RWPE1 (cell line): ENCODE measurements around the gene CLOCK.

Experiments
- CTCF ChIA-PET: fragments of 350-600 bp; sonication (Branson Sonifier 250); formaldehyde crosslinking; extraction: SDS; loops from one replicate; lab custom pipeline; 2021; lab: Yijun Ruan, JAX
- POLR2A ChIA-PET: fragments of 400-600 bp; formaldehyde crosslinking; extraction: SDS; loops from one replicate; lab custom pipeline; 2020; ENCODE audit warnings: antibody characterized with exemption; ENCODE audit not compliant: low non-redundant PET; lab: Yijun Ruan, JAX
- DNase-seq: peaks from one replicate; pipeline ENCODE4 v3.0.0; 2012; ENCODE audit warnings: low spot score
- H3K27ac ChIP-seq: fragments of 450-650 bp; 2 replicates; pipeline ENCODE4 v1.5.1; 2017
- TF ChIP-seq, protein P1 (sequence below): fragments of 450-650 bp; conservative IDR thresholded peaks from 2 replicates; pipeline ENCODE4 v1.5.1; 2017; ENCODE audit warnings: low read depth, mild to moderate bottlenecking

The CLOCK gene

DNA sequence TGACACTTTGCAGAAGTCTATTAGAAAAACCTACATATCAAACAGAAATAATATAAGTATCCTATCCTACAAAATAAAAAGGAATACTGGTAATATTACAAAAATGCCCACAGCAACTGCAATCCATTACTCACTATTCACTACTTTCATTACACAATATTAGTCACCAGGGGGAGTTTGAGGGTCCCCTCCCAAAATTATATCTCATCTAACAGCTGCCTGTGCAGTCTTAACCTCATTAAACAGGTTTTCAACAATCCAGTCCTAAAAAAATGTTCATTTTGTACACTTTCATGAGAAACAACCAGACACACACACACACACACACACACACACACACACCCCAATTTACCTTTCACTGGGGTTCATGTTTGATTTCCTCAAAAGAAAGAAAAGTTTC, 2.9 kb downstream of the CLOCK start:
- ChIA-PET CTCF (interaction anchor here (0.6 kb wide), 1 partner anchor 82 kb away, joined by 5 read pairs; no protein-coding TSS in a partner anchor), POLR2A (no interaction called here)
- no peak for DNase-seq
- TF ChIP-seq, protein P1, sequence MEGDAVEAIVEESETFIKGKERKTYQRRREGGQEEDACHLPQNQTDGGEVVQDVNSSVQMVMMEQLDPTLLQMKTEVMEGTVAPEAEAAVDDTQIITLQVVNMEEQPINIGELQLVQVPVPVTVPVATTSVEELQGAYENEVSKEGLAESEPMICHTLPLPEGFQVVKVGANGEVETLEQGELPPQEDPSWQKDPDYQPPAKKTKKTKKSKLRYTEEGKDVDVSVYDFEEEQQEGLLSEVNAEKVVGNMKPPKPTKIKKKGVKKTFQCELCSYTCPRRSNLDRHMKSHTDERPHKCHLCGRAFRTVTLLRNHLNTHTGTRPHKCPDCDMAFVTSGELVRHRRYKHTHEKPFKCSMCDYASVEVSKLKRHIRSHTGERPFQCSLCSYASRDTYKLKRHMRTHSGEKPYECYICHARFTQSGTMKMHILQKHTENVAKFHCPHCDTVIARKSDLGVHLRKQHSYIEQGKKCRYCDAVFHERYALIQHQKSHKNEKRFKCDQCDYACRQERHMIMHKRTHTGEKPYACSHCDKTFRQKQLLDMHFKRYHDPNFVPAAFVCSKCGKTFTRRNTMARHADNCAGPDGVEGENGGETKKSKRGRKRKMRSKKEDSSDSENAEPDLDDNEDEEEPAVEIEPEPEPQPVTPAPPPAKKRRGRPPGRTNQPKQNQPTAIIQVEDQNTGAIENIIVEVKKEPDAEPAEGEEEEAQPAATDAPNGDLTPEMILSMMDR: no peak
- no peak overlapping the region for H3K27ac ChIP-seq

DNA sequence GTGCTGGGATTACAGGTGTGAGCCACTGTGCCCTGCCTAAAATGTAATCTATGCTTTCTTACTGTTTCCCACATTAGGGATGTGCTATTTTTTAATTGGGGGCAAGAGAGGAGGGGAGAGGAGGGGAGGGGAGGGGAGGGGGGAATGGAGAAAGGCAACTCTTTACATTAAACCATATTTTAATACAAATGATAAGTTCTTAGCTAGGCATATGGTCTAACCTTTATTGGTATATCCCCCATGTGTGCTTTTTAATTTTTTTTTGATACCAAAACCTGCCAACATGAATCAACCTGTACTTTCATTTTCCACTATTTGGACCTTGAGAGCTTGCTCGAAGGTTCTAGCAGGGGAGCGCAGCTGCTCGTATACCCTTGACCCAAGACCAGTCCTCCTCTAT, 6.4 kb downstream of the CLOCK start:
- TF ChIP-seq, protein P1: no peak
- no peak overlapping the region for H3K27ac ChIP-seq
- POLR2A ChIA-PET: no interaction called here
- CTCF ChIA-PET: interaction anchor here (0.9 kb wide), 1 partner anchor 12 kb away, joined by 3 read pairs; no protein-coding TSS in a partner anchor
- DNase-seq: no peak

DNA sequence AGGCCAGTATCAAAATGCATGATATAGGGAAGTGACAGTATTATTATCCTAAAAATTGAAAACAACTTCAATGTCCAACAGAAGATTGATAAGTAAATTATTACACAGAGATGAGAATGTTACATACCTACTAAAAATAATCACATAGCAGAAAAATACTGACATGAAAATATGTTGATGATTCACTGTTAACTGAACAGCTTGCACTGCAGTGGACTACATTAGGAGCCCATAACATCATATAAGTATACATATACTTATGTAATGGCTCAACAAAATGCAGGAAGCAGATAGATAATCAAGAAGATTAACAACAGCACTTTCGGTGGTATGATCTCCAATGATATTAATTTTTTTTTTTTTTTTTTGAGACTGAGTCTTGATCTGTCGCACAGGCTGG, 7.1 kb downstream of the CLOCK start:
- TF ChIP-seq, protein P1: no peak
- DNase-seq: no peak
- no peak overlapping the region for H3K27ac ChIP-seq
- CTCF ChIA-PET: interaction anchor here (0.9 kb wide), 1 partner anchor 12 kb away, joined by 3 read pairs; no protein-coding TSS in a partner anchor
- POLR2A ChIA-PET: no interaction called here

DNA sequence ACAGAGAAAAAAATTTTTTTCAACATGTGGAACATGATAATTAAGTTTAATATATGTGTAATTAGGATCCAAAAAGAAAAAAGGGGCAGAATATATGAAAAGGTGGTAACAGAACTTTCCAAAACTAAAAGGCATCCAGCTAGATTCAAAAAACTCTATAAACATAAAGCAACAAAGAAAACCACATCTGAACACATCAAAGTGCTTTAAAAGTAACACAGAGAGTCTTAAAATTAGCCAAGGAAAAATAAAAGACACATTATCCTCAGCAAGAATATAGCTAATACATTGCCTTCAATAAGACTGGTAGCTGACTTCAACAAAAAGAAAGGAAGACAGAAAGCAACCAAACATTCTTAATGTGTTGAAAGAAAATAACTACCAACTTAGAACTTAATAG, 8.2 kb downstream of the CLOCK start:
- ChIA-PET POLR2A (no interaction called here), CTCF (no interaction called here)
- TF ChIP-seq, protein P1: no peak
- no peak for DNase-seq
- H3K27ac ChIP-seq: no peak overlapping the region

DNA sequence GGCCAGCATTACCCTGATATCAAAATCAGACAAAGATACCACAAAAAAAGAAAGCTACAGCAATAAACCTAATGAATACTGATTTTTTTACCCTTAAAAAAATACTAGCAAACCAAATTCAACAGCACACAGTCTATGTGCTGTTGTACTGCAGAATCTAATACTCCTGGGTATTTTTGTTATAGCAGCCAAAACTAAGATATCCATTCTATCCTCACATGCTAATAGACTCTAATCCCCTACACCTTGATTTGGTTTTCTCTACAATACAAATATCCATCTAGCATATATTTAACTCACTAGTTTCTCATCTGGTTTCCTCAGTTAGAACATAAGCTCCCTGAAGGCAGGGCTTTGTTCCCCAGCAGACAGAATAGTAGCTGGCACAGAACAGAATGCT, 12.4 kb downstream of the CLOCK start:
- POLR2A ChIA-PET: no interaction called here
- CTCF ChIA-PET: no interaction called here
- TF ChIP-seq, protein P1: no peak
- no peak for DNase-seq
- H3K27ac ChIP-seq: no peak overlapping the region

DNA sequence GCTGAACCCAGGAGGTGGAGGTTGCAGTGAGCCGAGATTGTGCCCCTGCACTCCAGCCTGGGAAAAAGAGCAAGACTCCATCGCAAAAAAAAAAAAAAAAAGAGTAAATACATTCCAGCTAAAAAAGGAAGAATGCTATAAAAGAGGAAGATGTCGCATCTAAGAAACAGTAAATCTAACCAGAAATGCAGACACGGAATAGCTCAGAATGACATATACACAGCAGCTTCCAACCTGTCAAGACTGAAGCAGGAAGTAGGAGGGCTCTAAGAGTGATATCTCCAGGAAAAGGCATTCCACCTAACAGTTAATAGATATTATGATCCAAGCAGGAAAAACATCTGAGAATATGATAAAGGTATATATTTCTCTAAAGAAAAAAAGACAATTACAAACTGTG, 16.0 kb downstream of the CLOCK start:
- ChIA-PET POLR2A (no interaction called here), CTCF (interaction anchor here (0.6 kb wide), 1 partner anchor 86 kb away, joined by 3 read pairs; no protein-coding TSS in a partner anchor)
- no peak for DNase-seq
- TF ChIP-seq, protein P1: no peak
- no peak overlapping the region for H3K27ac ChIP-seq
